ENCODE data around the gene NUFIP1. TPM values are rescaled to one million over a fixed set of nuclear protein-coding genes. Genes with fewer than 3 reads are reported as not detected.

Gene NUFIP1
- total RNA-seq, 1 donor from 2014 or later, result 4.2 TPM

GRCh38 chr13:44919104-44919804, 70.0 kb downstream of the NUFIP1 start:
- peak overlapping the region; percentile 54 for H3K4me3 ChIP-seq
- intact Hi-C loops (cut with DNase I), result no loop called here
- no peak for ATAC-seq

DNA sequence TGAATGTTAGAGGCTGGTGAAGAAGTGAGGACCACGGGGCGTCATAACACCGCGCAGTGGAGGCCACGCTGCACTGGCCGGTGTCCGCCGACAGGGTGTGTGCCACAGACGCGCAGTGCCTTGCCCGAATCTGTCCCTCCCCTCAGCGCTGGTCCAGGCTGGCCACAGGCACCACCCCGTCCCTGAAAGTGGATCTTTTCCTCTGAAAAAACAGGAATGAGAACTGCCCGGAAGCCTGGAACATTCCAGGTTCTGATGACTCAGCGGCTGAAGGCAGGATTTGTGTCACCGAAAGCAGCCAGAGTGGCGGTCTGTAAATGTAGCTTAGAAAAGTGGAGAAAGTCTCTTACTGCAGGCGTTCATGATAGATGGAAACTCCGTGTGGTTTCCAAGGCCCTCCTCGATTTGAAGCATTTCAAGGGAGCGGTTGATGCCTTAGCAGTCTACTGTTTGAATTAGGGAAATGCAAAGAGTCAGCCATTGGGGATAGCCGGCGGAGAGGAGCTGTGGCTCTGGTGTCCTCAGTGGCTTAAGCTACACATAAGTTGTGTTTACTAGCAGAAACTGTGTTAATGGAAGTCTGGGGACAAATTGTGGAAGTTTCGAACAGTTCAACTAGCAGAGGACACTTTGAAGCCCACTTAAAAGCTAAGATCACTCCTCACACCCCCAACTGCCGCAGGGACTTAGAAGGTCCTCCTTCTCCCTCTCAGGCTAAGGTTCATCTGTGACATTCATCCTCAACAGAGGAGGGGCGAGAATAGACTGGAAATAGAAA, 70.8 kb downstream of the NUFIP1 start:
- H3K9me3 ChIP-seq, result no peaks in the 10 kb centered on the region
- TF ChIP-seq, protein P1, sequence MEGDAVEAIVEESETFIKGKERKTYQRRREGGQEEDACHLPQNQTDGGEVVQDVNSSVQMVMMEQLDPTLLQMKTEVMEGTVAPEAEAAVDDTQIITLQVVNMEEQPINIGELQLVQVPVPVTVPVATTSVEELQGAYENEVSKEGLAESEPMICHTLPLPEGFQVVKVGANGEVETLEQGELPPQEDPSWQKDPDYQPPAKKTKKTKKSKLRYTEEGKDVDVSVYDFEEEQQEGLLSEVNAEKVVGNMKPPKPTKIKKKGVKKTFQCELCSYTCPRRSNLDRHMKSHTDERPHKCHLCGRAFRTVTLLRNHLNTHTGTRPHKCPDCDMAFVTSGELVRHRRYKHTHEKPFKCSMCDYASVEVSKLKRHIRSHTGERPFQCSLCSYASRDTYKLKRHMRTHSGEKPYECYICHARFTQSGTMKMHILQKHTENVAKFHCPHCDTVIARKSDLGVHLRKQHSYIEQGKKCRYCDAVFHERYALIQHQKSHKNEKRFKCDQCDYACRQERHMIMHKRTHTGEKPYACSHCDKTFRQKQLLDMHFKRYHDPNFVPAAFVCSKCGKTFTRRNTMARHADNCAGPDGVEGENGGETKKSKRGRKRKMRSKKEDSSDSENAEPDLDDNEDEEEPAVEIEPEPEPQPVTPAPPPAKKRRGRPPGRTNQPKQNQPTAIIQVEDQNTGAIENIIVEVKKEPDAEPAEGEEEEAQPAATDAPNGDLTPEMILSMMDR (IDR thresholded peaks at IDR 0.05), result peak; percentile 83
- intact Hi-C loops (cut with DNase I), result no loop called here
- H3K4me3 ChIP-seq, result peak overlapping the region; percentile 54
- peak overlapping the region; percentile 90 for H3K27ac ChIP-seq
- DNase-seq, result peak; percentile 96
- peak; percentile 94 for ATAC-seq
- H3K36me3 ChIP-seq, result no peaks in the 10 kb centered on the region
- H3K4me1 ChIP-seq, result peaks cover 26% of the 10 kb centered on the region
- no peaks in the 10 kb centered on the region for H3K27me3 ChIP-seq

More at GRCh38 chr13:44919104-44919804, 70.0 kb downstream of the NUFIP1 start:
- DNase-seq, result no peak
- no peaks in the 10 kb centered on the region for H3K9me3 ChIP-seq
- TF ChIP-seq, protein P1 (IDR thresholded peaks at IDR 0.05), result no peak
- no peaks in the 10 kb centered on the region for H3K27me3 ChIP-seq
- peak overlapping the region; percentile 90 for H3K27ac ChIP-seq
- peaks cover 26% of the 10 kb centered on the region for H3K4me1 ChIP-seq
- H3K36me3 ChIP-seq, result no peaks in the 10 kb centered on the region

DNA sequence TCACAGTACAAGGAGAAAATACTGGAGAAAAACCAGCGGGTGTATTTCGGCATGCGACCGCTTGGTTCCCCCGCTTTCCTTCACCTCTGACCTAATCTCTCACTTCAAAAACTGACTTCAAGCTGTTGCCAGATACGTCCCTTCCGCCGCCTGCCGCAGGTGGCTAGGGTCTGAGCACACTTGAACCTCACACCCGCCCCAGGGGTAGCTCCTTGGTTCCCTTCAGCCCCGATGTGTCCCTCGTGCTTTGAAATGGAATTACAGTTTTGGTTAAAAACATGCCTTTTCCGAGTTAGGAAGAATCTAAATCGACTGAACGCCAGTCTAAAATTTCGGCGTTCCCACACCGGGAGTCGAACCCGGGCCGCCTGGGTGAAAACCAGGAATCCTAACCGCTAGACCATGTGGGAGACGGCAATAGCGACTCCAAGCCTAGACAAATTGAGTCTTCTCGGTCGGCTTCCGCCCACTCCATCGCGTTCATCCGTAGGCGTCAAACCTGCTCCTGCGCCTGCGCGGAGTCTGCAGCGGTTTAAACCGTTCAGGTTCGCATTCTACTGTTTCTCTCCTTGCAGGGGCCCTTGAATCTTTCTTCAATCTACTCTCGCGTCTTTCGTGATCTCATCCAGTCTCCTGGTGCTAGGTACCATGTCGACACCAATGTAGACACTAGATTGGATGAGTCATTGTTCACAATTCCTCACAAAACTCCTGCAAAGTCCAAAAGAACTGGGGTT, 71.5 kb downstream of the NUFIP1 start:
- intact Hi-C loops (cut with DNase I), result no loop called here
- TF ChIP-seq, protein P1 (IDR thresholded peaks at IDR 0.05), result peak; percentile 51
- ATAC-seq (peak; percentile 84), DNase-seq (peak; percentile 96)
- Histone ChIP-seq H3K36me3 (no peaks in the 10 kb centered on the region), H3K9me3 (no peaks in the 10 kb centered on the region), H3K4me1 (peaks cover 23% of the 10 kb centered on the region), H3K27ac (peak overlapping the region; percentile 90), H3K4me3 (peak overlapping the region; percentile 54), H3K27me3 (no peaks in the 10 kb centered on the region)

DNA sequence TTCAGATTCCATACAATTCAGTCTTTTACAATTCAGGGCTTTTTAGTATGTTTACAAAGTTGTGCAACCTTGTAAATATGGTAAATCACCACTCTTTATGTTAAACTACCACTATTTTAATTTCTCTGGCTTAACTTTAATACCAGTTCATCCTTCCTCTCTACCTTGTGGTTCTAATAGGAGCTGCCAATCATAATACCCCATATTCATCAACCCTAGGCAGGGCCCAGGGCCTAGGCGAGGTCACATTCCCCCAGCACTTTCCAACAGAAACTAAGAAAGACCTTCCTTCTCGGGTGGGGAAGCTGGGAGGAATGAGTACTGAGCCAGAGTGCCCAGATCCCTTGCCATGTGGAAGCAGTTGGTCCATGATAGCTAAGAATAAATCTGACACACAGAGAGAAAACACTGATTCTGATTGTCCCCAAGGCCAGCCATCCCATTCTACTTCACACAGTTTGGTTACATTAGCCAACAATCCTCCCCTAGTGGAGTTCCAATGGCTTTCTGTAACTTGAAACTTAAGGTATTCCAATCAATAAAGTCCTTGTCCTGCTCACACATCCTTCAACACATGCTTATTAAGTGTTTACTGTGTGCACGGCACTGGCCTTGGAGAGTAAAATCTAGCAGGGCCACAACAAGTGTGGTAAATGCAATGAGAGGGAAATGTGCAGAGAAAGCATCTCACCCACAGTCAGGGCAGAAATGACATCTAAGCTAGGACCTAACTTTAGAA, 76.8 kb downstream of the NUFIP1 start:
- H3K9me3 ChIP-seq, result no peaks in the 10 kb centered on the region
- ATAC-seq (no peak), DNase-seq (no peak)
- TF ChIP-seq, protein P1 (IDR thresholded peaks at IDR 0.05), result no peak
- no peaks in the 10 kb centered on the region for H3K27me3 ChIP-seq
- H3K4me3 ChIP-seq, result no peak overlapping the region
- H3K36me3 ChIP-seq, result no peaks in the 10 kb centered on the region
- H3K4me1 ChIP-seq, result no peaks in the 10 kb centered on the region
- intact Hi-C loops (cut with DNase I), result no loop called here
- H3K27ac ChIP-seq, result no peak overlapping the region

- no peaks in the 10 kb centered on the region for H3K9me3 ChIP-seq
- H3K4me3 ChIP-seq, result no peak overlapping the region
- no peak for ATAC-seq
- no peaks in the 10 kb centered on the region for H3K27me3 ChIP-seq
- H3K36me3 ChIP-seq, result no peaks in the 10 kb centered on the region
- intact Hi-C loops (cut with DNase I), result no loop called here
- no peak for DNase-seq
- no peak overlapping the region for H3K27ac ChIP-seq
- TF ChIP-seq, protein P1 (IDR thresholded peaks at IDR 0.05), result no peak
- H3K4me1 ChIP-seq, result peaks cover 4% of the 10 kb centered on the region
Observed at GRCh38 chr13:44908712-44909111, 80.6 kb downstream of the NUFIP1 start.
